Adipose tissue (tissue), 3 donors: ENCODE results near the gene ARAP2. TPM values are rescaled to one million over a fixed set of nuclear protein-coding genes. Genes with fewer than 3 reads are reported as not detected.

Experiments used
- H3K27ac ChIP-seq: one replicate; pipeline ENCODE4 v1.5.1; 2013; ENCODE audit warnings: low read depth, low read length
- WGBS, 3 donors: extraction: QIAGEN DNeasy Blood & Tissue Kit; methylation state at CpG; one replicate each; pipeline ENCODE4 v1.1.7; 2013; 5-methylcytosine and 5-hydroxymethylcytosine counted together
- polyA plus RNA-seq, 3 donors: library from polyadenylated mRNA; stranded (reverse); fragments of 200-250 nt; gene quantifications; one replicate each; pipeline ENCODE4 v1.2.3, GENCODE V29; 2013
- donor health status: healthy with polysubstance abuse.
- donor health status: Bipolar disorder and iron deficiency.
- donor health status: healthy.

ARAP2 gene
- polyA plus RNA-seq, 3 donors, result 1.3 to 3.8 (median 2.1) TPM

- 57 to 61% (median 61%) methylated on average over 2 of the region's 2 CpGs for WGBS, 3 donors
- H3K27ac ChIP-seq, result no peak overlapping the region
Observed at GRCh38 chr4:36267486-36268268, 23.4 kb upstream of the ARAP2 start.

GRCh38 chr4:36264207-36264826, 20.0 kb upstream of the ARAP2 start:
- 97 to 99% (median 98%) methylated on average over 2 of the region's 2 CpGs for WGBS, 3 donors
- no peak overlapping the region for H3K27ac ChIP-seq

- 75 to 89% (median 89%) methylated on average over 5 of the region's 5 CpGs for WGBS, 3 donors
- no peak overlapping the region for H3K27ac ChIP-seq
Observed at GRCh38 chr4:36260731-36261130, 16.4 kb upstream of the ARAP2 start.

- WGBS, 3 donors, result 34 to 85% (median 43%) methylated on average over 6 of the region's 6 CpGs
- H3K27ac ChIP-seq, result no peak overlapping the region
Observed at GRCh38 chr4:36256398-36256891, 12.1 kb upstream of the ARAP2 start.

GRCh38 chr4:36255577-36255976, 11.3 kb upstream of the ARAP2 start:
- no peak overlapping the region for H3K27ac ChIP-seq
- 43 to 77% (median 49%) methylated on average over 2 of the region's 2 CpGs for WGBS, 3 donors

- H3K27ac ChIP-seq, result no peak overlapping the region
- 72 to 82% (median 75%) methylated on average over 2 of the region's 2 CpGs for WGBS, 3 donors
Observed at GRCh38 chr4:36254371-36254770, 10.1 kb upstream of the ARAP2 start.

- 41 to 87% (median 81%) methylated on average over 2 of the region's 2 CpGs for WGBS, 3 donors
- no peak overlapping the region for H3K27ac ChIP-seq
Observed at GRCh38 chr4:36251983-36252382, 7.7 kb upstream of the ARAP2 start.

- 44 to 85% (median 82%) methylated on average over 1 of the region's 1 CpG for WGBS, 3 donors
- H3K27ac ChIP-seq, result no peak overlapping the region
Observed at GRCh38 chr4:36249610-36250009, 5.3 kb upstream of the ARAP2 start.

- no peak overlapping the region for H3K27ac ChIP-seq
- WGBS, 3 donors, result 1 to 3% (median 2%) methylated on average over 32 to 38 of the region's 38 CpGs
Observed at GRCh38 chr4:36243355-36244256, 708 bp downstream of the ARAP2 start.

DNA sequence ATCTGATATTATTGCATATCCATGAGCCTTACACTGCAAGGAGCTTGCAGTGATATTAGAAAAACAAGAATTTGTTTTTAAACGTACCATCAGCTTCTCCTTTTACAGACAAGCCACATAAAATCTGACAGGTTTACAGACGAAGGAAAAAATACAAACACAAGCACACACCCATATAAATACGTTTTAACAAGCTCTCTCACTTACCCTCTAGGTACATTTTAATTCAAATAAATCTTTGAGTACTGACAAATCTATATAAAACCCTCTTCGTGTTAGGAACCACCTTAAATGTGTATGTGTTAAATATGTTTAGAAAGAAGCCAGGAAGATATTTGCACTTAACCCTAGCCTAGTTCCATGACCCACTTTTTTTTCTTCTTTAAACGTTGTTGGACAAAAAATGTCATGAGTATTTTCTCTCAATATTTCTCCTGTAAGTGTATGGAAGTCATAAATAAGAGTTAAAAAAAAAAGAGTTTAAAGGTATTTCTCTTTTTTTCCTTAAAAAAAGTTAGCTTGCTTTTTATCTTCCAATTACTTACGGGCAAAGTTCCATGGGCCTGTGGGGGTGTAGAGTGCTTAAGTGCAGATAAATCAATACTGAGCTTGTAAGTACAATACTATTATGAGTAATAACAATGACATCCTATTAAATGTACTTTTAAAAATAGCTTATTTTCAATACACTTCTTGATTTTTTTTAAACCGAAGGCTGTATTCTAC, 1.5 kb downstream of the ARAP2 start:
- H3K27ac ChIP-seq, result no peak overlapping the region
- 15 to 36% (median 31%) methylated on average over 7 of the region's 7 CpGs for WGBS, 3 donors

- 17 to 33% (median 24%) methylated on average over 2 of the region's 2 CpGs for WGBS, 3 donors
Observed at GRCh38 chr4:36241771-36242170, 2.5 kb downstream of the ARAP2 start.

GRCh38 chr4:36237366-36238313, 6.7 kb downstream of the ARAP2 start:
- WGBS, 3 donors, result 64 to 80% (median 66%) methylated on average over 4 of the region's 4 CpGs
- H3K27ac ChIP-seq, result no peak overlapping the region

More at GRCh38 chr4:36241771-36242170, 2.5 kb downstream of the ARAP2 start:
- no peak overlapping the region for H3K27ac ChIP-seq

DNA sequence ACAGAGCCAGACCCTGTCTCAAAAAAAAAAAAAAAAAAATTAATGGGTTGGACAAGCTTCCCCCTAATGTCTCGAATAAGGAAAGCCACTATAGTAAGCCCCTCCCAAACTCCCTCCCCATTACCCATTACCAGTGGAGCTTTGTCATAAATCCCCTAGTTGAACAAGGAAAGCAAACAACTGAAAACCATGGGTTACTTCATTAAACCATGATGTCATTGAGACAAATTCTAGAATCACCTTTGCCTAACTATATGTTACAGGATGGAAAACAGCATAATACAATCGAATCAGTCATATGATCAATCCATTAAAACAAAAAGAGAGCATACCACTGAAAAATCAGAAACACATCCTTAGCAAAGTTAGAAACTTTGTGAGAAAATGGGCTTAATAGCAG, 8.2 kb downstream of the ARAP2 start:
- WGBS, 3 donors, result 67 to 92% (median 90%) methylated on average over 2 of the region's 2 CpGs
- no peak overlapping the region for H3K27ac ChIP-seq

DNA sequence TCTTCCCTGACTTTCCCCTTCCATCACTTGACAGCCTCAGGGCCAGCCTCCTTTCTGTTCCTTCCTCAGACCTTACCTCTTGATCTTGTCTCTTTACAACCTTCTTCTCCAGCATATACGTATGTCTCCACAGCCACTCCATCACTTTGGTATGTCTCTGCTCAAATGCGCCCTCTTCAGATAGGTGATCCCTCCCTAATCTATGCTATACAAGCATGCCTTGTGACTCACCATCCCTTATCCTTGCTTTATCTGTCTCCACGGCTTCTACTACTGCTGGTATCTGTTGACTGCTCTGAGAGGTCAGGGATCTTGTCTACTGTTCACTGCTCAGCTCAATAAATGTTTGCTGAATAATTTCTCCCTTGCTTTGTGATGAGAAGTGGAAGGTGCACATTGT, 9.0 kb downstream of the ARAP2 start:
- no peak overlapping the region for H3K27ac ChIP-seq
- 71 to 79% (median 74%) methylated on average over 3 of the region's 3 CpGs for WGBS, 3 donors

- 90 to 94% (median 93%) methylated on average over 10 of the region's 10 CpGs for WGBS, 3 donors
- no peak overlapping the region for H3K27ac ChIP-seq
Observed at GRCh38 chr4:36233567-36234266, 10.6 kb downstream of the ARAP2 start.

GRCh38 chr4:36230534-36230933, 13.8 kb downstream of the ARAP2 start:
- WGBS, 3 donors, result 92 to 96% (median 96%) methylated on average over 3 of the region's 3 CpGs
- H3K27ac ChIP-seq, result no peak overlapping the region

DNA sequence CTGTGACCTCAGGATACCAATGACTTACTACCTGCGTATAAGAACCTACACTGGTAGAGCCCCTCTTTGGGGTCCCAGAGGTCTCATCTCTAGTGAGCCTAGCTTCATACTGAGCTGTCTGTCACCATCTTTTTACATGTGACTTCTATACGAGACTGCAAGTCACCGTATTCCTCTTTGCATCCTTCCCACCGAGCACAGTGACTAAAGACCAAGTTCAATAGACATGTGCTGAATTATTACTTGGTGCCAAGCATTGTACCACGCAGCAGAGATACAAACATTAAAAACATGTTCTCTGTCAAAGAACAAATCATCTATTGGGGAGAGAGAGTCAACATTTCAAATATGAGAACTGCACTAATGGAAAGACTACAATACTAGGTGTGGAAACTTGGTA, 16.4 kb downstream of the ARAP2 start:
- no peak overlapping the region for H3K27ac ChIP-seq
- 67 to 86% (median 76%) methylated on average over 5 of the region's 5 CpGs for WGBS, 3 donors
